ENCODE data around the gene ARL9.
"Not testable (repeated sequence)": the region's sequence is repeated elsewhere in the genome, so short reads cannot be mapped to it uniquely, and the experiment has no call there.

ARL9 gene

GRCh38 chr4:56505269-56506130 is at the start of gene ARL9:
Gene ARL9, plus strand, starts transcription at chr4:56505791. Its CDS starts 72 bp downstream, at chr4:56505863.
- FAIRE-seq, result no peak

- FAIRE-seq, result no peak
Observed at GRCh38 chr4:56460085-56460484, 45.5 kb upstream of the ARL9 start.

GRCh38 chr4:56462157-56462556 is 43.4 kb upstream of the ARL9 start:
- FAIRE-seq, result no peak

GRCh38 chr4:56463711-56464110 is 41.9 kb upstream of the ARL9 start:
- no peak for FAIRE-seq

GRCh38 chr4:56464581-56464980 is 41.0 kb upstream of the ARL9 start:
- FAIRE-seq, result no peak

GRCh38 chr4:56465599-56466295 is 39.8 kb upstream of the ARL9 start:
- no peak for FAIRE-seq

GRCh38 chr4:56466296-56466761 is 39.3 kb upstream of the ARL9 start:
- not testable (repeated sequence) for FAIRE-seq

- no peak for FAIRE-seq
Observed at GRCh38 chr4:56466910-56467283, 38.7 kb upstream of the ARL9 start.

- peak; percentile 70 for FAIRE-seq
Observed at GRCh38 chr4:56467284-56468096, 38.1 kb upstream of the ARL9 start, which contains the start of gene SRP72. Gene SRP72, plus strand, starts transcription at chr4:56467617. Its CDS starts 19 bp downstream, at chr4:56467636.

GRCh38 chr4:56468097-56468422 is 37.5 kb upstream of the ARL9 start:
- FAIRE-seq, result no peak

- no peak for FAIRE-seq
Observed at GRCh38 chr4:56469489-56470210, 35.9 kb upstream of the ARL9 start.

GRCh38 chr4:56475917-56476316 is 29.7 kb upstream of the ARL9 start:
- FAIRE-seq, result no peak

GRCh38 chr4:56477192-56477702 is 28.3 kb upstream of the ARL9 start:
- no peak for FAIRE-seq

- FAIRE-seq, result no peak
Observed at GRCh38 chr4:56480691-56481090, 24.9 kb upstream of the ARL9 start.

GRCh38 chr4:56496241-56496640 is 9.3 kb upstream of the ARL9 start:
- FAIRE-seq, result no peak

- FAIRE-seq, result no peak
Observed at GRCh38 chr4:56511098-56511497, 5.5 kb downstream of the ARL9 start.

GRCh38 chr4:56512166-56512565 is 6.6 kb downstream of the ARL9 start:
- FAIRE-seq, result no peak

- FAIRE-seq, result no peak
Observed at GRCh38 chr4:56513517-56513916, 7.9 kb downstream of the ARL9 start.

GRCh38 chr4:56530269-56531148 is 24.9 kb downstream of the ARL9 start:
- FAIRE-seq, result no peak

GRCh38 chr4:56531149-56531770 is 25.7 kb downstream of the ARL9 start:
- no peak for FAIRE-seq

GRCh38 chr4:56531823-56532222 is 26.2 kb downstream of the ARL9 start:
- no peak for FAIRE-seq

Measured in endometrium (tissue), 2 donors.